GM19193 (cell line): ENCODE data around the gene RAB11FIP4.

Experiments
- POLR2A ChIP-seq: IDR thresholded peaks from 4 replicates; pipeline ENCODE4 v1.6.1; 2011; ENCODE audit not compliant: insufficient read depth, insufficient read length; ENCODE audit errors: extremely low read depth

RAB11FIP4 gene

DNA sequence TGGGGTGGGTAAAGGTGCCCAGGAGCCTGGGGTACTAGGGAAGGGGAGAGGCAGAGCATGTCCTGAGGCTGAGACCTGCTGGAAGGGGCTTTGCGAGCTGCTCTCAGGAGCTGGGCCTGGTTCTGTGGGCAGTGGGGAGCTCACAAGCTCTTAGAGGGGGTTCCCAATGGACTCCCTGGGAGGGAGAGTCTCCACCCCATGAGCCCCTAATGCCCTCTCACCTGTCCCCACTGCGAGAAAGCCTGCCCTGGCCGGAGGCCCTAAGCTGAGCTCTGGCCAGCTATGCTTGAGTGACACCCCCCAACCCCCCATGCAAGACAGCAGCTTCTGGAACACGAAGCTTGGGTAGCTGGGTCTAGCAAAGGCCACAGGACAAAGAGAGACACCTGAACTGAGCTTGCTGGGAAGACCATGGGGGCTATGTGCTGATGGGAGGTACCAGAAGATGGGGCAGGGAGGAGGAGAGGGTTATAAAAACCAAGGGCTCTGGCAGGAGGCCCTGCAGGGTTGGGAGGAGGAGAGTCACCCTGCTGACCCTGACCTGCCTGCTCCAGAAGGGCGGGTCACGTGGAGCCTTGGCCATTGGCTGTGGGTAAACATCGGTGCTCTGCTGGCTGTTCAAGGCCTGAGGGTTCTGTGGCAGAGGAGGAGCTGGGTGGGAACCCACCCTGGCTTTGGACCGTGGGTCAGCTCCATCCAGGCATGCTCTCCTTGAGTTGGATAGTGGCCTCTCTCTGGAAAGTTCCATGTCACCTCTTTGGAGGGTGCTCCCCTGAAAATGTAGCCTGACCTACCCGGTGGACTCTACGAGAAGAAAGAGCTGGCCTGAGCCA lies 106.7 kb downstream of the RAB11FIP4 start:
- TF ChIP-seq POLR2A: no peak

DNA sequence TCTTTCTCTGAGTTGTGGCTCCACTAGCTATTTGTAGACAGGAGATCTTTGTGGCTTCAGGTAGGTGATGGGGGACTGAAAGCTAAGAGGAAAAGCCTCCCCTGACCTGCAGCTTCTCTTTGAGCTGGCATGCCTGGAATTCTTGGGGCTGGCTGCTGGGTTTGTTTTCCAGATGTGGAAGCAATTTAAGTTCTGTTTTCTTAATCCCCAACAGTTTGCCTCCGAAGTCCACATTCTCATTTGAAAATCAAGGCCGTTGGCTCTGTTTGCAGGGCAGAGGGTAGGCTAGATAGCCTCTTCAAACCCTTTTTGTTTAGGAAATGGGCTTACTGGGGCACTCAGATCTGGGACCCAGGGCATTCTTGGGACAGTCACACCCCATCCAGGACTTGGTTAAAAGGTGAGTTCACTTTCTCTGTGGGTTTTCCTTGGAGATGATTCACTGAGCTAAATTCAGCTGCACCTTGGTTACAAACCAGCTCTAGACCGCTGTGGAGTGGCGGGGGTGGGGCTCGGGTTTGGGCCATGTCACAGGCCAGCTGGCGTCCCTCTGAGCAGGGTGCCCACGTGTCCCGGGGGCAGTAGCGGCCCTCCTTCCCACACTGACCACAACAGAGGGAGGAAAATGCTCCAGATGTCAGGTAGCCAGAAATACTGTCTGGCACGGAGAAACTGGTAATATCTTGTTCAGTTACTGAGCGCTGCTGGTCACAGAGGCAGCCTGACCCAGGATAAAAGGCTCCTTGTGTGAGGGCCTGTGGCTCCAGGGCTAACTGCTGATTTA lies 108.5 kb downstream of the RAB11FIP4 start:
- TF ChIP-seq POLR2A: no peak

- no peak for TF ChIP-seq POLR2A
These were observed 115.0 kb downstream of the RAB11FIP4 start for GRCh38 chr17:31506517-31506916.

DNA sequence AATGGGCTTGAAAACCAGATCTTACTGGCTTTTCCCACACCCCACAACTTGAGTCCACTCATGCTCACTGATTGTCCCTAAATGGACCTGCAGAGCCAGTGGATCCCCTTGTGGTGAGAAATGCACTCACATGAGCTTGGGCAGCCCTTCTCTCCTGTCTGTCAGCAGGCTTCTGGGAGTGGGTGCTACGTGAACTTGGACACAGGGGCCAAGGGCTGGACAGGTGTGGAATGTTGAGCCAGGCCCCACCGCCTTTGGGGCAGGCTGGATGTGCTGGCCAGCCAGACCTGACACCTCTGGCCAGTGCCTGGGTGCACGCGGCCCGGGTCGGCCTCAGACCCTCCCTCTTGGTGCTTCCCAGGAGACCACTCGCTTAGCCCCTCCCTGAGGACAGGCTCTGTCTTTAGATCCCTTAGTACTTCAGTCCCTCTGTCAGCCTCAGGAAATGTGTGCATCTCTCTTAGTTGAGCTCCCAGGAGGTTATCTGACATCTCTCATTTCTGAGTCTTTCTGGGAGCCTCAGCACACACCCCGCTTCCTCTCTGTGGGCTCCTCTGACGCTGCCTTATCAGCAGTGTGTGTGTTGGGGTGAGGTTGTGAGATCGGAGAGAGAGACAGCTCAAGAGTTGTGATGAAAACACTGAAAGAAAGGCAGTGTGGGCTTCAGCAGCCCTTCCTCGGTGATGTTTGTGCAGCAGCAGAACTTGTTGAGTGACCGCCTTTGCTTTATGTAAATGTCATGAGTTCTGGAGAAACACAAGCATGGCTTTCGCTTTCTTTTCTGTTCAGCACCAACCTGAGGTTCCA lies 117.0 kb downstream of the RAB11FIP4 start:
- peak; percentile 47 for TF ChIP-seq POLR2A

- TF ChIP-seq POLR2A: no peak
These were observed 117.8 kb downstream of the RAB11FIP4 start for GRCh38 chr17:31509095-31509804.

DNA sequence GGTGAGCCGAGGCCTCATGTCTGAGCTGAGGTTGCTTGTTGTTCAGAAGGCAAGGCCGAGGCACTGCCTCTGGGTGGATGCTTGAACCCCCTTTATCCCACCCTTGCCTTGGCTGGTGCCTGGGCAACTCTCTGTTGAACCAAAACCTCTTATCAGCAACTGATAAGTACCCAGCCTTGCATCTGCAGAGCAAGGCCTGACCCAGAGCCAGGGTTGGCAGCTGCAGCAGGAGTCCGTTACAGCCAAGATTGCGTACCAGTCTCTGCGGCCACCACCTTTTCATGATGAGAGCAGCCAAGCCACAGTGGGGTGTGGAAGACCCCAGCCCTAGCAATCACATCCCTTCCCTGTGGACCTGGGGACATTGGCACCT lies 118.3 kb downstream of the RAB11FIP4 start:
- TF ChIP-seq POLR2A: no peak

GRCh38 chr17:31510308-31511194 lies 119.1 kb downstream of the RAB11FIP4 start:
- TF ChIP-seq POLR2A: no peak

GRCh38 chr17:31511195-31511578 lies 119.7 kb downstream of the RAB11FIP4 start:
- no peak for TF ChIP-seq POLR2A

DNA sequence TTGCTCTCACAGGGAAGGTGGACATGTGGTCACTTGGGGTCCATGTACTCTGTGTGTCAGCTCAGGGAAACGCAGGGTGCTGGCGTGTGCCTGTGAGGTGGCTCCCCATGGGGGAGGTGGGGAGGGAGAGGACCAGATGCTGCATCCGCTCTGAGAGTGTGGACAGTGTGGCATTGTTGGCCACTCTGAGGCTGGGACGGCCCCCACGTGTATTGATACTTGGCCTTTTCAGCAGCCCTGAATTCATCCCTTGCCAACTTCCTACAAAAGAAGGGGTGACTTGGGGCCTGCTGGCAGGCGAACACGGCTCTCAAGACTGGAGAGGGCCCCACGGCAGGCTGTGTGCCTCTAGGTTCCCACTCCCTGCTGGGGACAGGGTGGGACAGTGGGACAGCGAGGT lies 120.1 kb downstream of the RAB11FIP4 start:
- TF ChIP-seq POLR2A: no peak

- no peak for TF ChIP-seq POLR2A
These were observed 120.7 kb downstream of the RAB11FIP4 start for GRCh38 chr17:31512104-31512740.

DNA sequence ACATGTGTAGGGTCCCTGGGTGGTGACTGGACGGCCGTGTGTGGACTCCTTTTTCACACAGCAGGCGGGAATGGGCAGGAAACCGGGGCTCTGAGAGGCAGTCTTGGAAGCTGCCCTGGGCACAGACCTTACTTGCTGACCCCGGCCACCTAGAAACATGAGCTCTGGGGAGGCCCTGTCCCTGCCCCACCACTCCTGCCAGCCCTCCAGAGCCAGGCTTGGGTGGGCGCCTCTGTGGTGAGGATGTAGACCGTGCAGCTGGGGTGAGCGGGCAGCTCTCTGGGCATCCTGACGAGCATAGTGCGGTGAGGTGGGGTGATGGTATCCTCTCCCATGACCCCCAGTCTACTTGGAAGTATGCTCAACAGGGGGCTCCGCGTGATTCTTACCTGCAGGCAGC lies 121.3 kb downstream of the RAB11FIP4 start:
- no peak for TF ChIP-seq POLR2A

GRCh38 chr17:31513731-31514427 lies 122.4 kb downstream of the RAB11FIP4 start:
- no peak for TF ChIP-seq POLR2A

DNA sequence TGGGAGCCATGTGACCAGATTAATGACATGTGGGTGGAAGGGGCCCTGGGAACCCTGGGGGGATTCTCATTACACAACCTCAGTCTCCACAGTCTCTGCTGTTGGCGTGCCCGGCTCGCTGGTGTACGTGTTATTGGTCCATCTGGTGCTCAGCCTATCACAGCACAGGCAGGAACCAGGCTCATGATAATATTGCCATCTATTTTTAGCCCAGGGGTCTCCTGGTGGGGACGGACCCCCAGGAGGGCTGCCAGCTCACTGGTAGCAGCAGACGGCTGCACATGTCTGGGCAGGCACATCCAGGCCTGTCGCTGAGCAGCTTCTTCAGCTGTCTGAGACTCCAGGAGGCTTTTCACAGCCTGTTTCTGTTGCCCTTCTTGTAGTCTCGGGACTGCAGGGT lies 123.8 kb downstream of the RAB11FIP4 start:
- TF ChIP-seq POLR2A: no peak
